Cardiac muscle cell (in vitro differentiated cells and primary cell): ENCODE measurements around the gene DUSP11. TPM values are rescaled to one million over a fixed set of nuclear protein-coding genes. Genes with fewer than 3 reads are reported as not detected.
A peak's percentile ranks its signal among the peaks of the same experiment; 100 is the strongest.
"Not testable (repeated sequence)": the region's sequence is repeated elsewhere in the genome, so short reads cannot be mapped to it uniquely, and the experiment has no call there.

Source experiments
- DNase-seq, 2 donors: peaks; one replicate each; pipeline versions ENCODE4 v3.0.0 to v3.0.0-alpha.2; 2010 to 2017; ENCODE audit warnings: low read depth in 1 of 2, low spot score in 1 of 2
- H3K27ac ChIP-seq: fragments of 200-600 bp; sonication (generic); 2 replicates; pipeline ENCODE4 v1.5.1; 2016
- H3K27me3 ChIP-seq: fragments of 200-600 bp; sonication (generic); 2 replicates; pipeline ENCODE4 v1.6.0; 2016; ENCODE audit warnings: control low read depth
- H3K36me3 ChIP-seq: fragments of 200-600 bp; sonication (generic); 2 replicates; pipeline ENCODE4 v1.5.1; 2016; ENCODE audit warnings: control low read depth
- H3K4me1 ChIP-seq: fragments of 200-600 bp; sonication (generic); 2 replicates; pipeline ENCODE4 v1.8.1; 2017; ENCODE audit warnings: low read depth, mild to moderate bottlenecking, mixed run types
- H3K4me3 ChIP-seq: fragments of 200-600 bp; sonication (generic); 2 replicates; pipeline ENCODE4 v1.5.1; 2016; ENCODE audit warnings: mild to moderate bottlenecking
- H3K9me3 ChIP-seq: fragments of 200-600 bp; sonication (generic); 2 replicates; pipeline ENCODE4 v1.5.1; 2017; ENCODE audit warnings: low read depth, mild to moderate bottlenecking, control low read depth
- polyA plus RNA-seq: library from polyadenylated mRNA; unstranded; fragments of >200 nt; fragmentation: Nextera tagmentation; extraction: Ambion mirVana; gene quantifications from 2 replicates; pipeline ENCODE4 v1.2.1, GENCODE V29; 2016
- total RNA-seq: library from RNA; depleted of rRNA; stranded (reverse); fragments of >200 nt; gene quantifications from 2 replicates; pipeline ENCODE4 v1.2.3, GENCODE V29; 2016
- TF ChIP-seq, protein P1 (sequence below): IDR thresholded peaks from 2 replicates; pipeline ENCODE4 v1.5.1; 2012; ENCODE audit warnings: low read depth, mild to moderate bottlenecking, low read length

DUSP11 gene
- total and polyA plus RNA-seq, 2 experiments from 2014 or later, result 16.9 to 22.2 TPM

DNA sequence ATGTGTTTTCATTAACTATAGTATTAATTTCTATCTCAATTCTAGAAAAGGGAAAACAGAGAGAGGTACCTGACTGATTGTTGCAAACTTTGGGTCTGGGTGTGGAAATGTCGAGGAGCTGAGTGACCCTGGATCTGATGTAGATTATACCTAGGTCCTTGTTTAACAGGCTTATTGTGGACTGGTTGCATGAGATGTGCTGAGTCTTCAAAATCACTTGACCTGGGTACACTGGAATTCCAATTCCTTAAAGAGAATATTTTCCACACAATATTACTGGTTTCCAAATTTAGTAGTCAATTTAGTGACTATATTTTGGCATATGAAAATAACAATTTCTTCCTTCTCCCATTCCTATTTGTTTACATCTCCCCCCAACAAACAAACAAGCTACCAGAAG is 13.6 kb downstream of the DUSP11 start:
- Histone ChIP-seq H3K9me3 (no peaks in the 10 kb centered on the region), H3K27ac (no peak overlapping the region), H3K27me3 (no peaks in the 10 kb centered on the region), H3K4me3 (no peak overlapping the region), H3K36me3 (peaks cover 51% of the 10 kb centered on the region), H3K4me1 (no peaks in the 10 kb centered on the region)
- no peak for DNase-seq
- TF ChIP-seq, protein P1, sequence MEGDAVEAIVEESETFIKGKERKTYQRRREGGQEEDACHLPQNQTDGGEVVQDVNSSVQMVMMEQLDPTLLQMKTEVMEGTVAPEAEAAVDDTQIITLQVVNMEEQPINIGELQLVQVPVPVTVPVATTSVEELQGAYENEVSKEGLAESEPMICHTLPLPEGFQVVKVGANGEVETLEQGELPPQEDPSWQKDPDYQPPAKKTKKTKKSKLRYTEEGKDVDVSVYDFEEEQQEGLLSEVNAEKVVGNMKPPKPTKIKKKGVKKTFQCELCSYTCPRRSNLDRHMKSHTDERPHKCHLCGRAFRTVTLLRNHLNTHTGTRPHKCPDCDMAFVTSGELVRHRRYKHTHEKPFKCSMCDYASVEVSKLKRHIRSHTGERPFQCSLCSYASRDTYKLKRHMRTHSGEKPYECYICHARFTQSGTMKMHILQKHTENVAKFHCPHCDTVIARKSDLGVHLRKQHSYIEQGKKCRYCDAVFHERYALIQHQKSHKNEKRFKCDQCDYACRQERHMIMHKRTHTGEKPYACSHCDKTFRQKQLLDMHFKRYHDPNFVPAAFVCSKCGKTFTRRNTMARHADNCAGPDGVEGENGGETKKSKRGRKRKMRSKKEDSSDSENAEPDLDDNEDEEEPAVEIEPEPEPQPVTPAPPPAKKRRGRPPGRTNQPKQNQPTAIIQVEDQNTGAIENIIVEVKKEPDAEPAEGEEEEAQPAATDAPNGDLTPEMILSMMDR, result no peak

DNA sequence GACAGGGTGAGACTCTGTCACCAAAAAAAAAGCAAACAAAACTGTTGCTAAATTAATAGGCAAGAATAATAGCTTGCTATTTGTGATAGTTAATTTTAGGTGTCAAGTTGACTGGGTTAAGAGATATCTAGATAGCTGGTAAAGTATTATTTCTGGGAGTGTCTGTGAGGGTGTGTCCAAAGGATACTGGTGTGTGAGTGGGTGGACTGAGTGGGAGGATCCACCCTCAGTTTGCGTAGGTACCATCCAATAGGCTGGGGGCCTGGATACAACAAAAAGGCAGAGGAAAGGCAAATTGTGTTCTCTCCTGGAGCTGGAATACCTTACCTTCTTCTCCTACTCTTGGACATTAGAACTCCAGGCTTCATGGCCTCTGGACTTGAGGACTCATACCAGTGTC is 15.0 kb downstream of the DUSP11 start:
- no peaks in the 10 kb centered on the region for H3K27me3 ChIP-seq
- H3K27ac ChIP-seq, result no peak overlapping the region
- no peaks in the 10 kb centered on the region for H3K4me1 ChIP-seq
- no peak overlapping the region for H3K4me3 ChIP-seq
- no peaks in the 10 kb centered on the region for H3K9me3 ChIP-seq
- TF ChIP-seq, protein P1, result no peak
- DNase-seq, result no peak
- H3K36me3 ChIP-seq, result peaks cover 51% of the 10 kb centered on the region

DNA sequence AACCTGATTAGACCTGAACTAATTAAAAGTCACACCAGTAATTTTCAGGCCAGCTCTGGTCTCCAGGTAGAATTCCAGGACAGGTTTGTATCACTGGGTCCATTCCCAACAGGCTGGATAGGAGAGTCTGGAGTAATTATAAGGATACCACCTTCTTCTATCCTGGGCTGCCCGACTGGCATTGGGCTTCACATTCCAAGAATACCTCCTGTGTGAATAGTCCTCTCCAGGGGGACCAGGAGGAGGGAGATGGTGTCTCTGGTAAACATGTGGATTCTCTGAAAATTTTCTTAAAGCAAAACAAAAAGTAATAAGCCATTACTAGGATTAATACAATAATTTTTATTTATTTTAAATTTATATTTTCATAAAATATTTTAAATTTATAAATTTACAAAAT is 17.3 kb downstream of the DUSP11 start:
- TF ChIP-seq, protein P1, result no peak
- Histone ChIP-seq H3K27me3 (no peaks in the 10 kb centered on the region), H3K9me3 (no peaks in the 10 kb centered on the region), H3K36me3 (peaks cover 38% of the 10 kb centered on the region), H3K4me3 (no peak overlapping the region), H3K4me1 (no peaks in the 10 kb centered on the region), H3K27ac (no peak overlapping the region)
- no peak for DNase-seq

DNA sequence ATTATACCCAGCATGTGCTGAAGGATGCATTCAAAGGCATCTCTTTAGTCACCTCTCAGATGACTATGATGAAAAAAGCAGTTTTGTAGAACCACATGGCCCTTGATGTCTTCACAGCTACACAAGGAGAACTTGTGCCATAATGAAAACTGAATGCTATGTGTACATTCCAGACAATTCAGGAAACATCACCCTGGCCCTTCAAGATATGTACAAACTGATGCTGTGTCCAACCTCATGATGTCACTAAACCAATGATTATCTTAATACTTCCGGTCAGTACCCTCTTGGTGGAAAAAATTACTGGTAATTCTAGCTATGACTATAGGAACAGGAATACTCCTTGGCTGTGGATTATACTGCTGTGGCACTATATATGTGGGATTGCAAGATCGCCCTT is 20.0 kb downstream of the DUSP11 start:
- no peaks in the 10 kb centered on the region for H3K9me3 ChIP-seq
- no peaks in the 10 kb centered on the region for H3K4me1 ChIP-seq
- H3K27ac ChIP-seq, result no peak overlapping the region
- no peak overlapping the region for H3K4me3 ChIP-seq
- TF ChIP-seq, protein P1, result no peak
- H3K27me3 ChIP-seq, result no peaks in the 10 kb centered on the region
- H3K36me3 ChIP-seq, result peaks cover 19% of the 10 kb centered on the region
- DNase-seq, result peak in 1 of 2 donors; percentile 78

DNA sequence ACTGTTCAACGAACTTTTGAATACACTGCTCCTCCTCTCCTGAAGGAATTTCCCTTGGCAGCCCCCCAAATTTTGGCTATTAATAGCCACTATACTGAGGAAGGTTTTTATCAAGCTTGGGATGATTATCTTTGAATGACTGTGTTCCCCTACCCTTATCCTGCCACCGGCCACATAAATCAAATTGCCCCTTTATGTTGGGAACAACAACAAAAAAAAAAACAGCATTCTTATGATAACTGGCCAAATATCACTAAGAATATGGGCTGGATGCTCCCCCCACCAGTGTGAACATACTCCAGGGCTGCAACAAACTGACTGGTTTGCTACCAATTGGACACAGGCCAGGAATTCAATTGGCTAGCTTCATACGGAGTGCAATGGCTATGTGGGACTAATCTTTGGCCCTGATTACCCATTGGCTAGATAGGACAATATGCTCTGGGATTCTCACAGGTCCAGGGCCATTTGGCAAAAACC is 20.6 kb downstream of the DUSP11 start:
- H3K9me3 ChIP-seq, result no peaks in the 10 kb centered on the region
- H3K27ac ChIP-seq, result peak overlapping the region; percentile 59
- no peaks in the 10 kb centered on the region for H3K4me1 ChIP-seq
- DNase-seq, result peak; percentile 9 to 92
- H3K27me3 ChIP-seq, result no peaks in the 10 kb centered on the region
- no peak overlapping the region for H3K4me3 ChIP-seq
- H3K36me3 ChIP-seq, result peaks cover 15% of the 10 kb centered on the region
- TF ChIP-seq, protein P1, result no peak

DNA sequence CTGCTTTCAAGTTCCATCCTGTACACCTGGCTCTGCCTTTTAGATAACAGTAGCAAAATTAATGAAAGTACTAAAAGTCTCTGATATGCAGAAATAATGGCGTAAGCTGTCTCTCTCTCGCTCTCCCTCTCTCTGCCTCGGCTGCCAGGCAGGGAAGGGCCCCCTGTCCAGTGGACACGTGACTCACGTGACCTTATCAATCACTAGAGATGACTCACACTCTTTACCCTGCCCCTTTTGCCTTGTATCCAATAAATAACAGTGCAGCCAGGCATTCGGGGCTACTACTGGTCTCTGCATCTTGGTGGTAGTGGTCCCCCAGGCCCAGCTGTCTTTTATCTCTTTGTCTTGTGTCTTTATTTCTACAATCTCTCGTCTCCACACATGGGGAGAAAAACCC is 25.6 kb downstream of the DUSP11 start:
- H3K4me3 ChIP-seq, H3K9me3 ChIP-seq, H3K36me3 ChIP-seq, H3K4me1 ChIP-seq, H3K27me3 ChIP-seq, DNase-seq, H3K27ac ChIP-seq: not testable (repeated sequence)
